Mesendoderm (in vitro differentiated cells): Measurements from ENCODE around the gene C9orf78.

Experiments used
- DNase-seq: peaks from one replicate; pipeline ENCODE4 v3.0.0; 2013
- H2AK5ac ChIP-seq: 2 replicates; pipeline ENCODE4 v1.6.1; 2013; ENCODE audit warnings: low read length, inconsistent platforms
- H2BK120ac ChIP-seq: 2 replicates; pipeline ENCODE4 v1.6.1; 2013; ENCODE audit warnings: low read depth, mild to moderate bottlenecking, low read length, moderate library complexity, mixed read lengths
- H2BK15ac ChIP-seq: replicated peaks from 2 replicates; pipeline ENCODE4 v1.6.1; 2013; ENCODE audit warnings: low read depth, mild to moderate bottlenecking, moderate library complexity
- H2BK5ac ChIP-seq: 2 replicates; pipeline ENCODE4 v1.6.1; 2013; ENCODE audit warnings: low read length, inconsistent platforms
- H3K18ac ChIP-seq: 2 replicates; pipeline ENCODE4 v1.6.1; 2013; ENCODE audit warnings: mild to moderate bottlenecking, low read length, mixed read lengths
- H3K23ac ChIP-seq: one replicate; pipeline ENCODE4 v1.6.1; 2013; ENCODE audit warnings: low read length
- H3K27ac ChIP-seq: 2 replicates; pipeline ENCODE4 v1.5.1; 2013; ENCODE audit warnings: low read depth, mild to moderate bottlenecking, inconsistent platforms, low read length, moderate library complexity
- H3K27me3 ChIP-seq: 2 replicates; pipeline ENCODE4 v1.6.1; 2013; ENCODE audit warnings: low read length, control low read depth, mild to moderate bottlenecking, inconsistent platforms; ENCODE audit not compliant: insufficient read depth, poor library complexity
- H3K36me3 ChIP-seq: 2 replicates; pipeline ENCODE4 v1.6.1; 2013; ENCODE audit warnings: low read length, inconsistent platforms; ENCODE audit not compliant: control insufficient read depth, insufficient read depth
- H3K4ac ChIP-seq: one replicate; pipeline ENCODE4 v1.6.1; 2013; ENCODE audit warnings: low read depth, mild to moderate bottlenecking, low read length, moderate library complexity
- H3K4me1 ChIP-seq: 2 replicates; pipeline ENCODE4 v1.6.1; 2013; ENCODE audit warnings: low read depth, low read length, inconsistent platforms; ENCODE audit not compliant: control insufficient read depth
- H3K4me2 ChIP-seq: 2 replicates; pipeline ENCODE4 v1.6.1; 2013; ENCODE audit warnings: low read length
- H3K4me3 ChIP-seq: 2 replicates; pipeline ENCODE4 v1.5.1; 2013; ENCODE audit warnings: mild to moderate bottlenecking, low read length
- H3K56ac ChIP-seq: one replicate; pipeline ENCODE4 v1.6.1; 2013; ENCODE audit warnings: low read length
- H3K79me1 ChIP-seq: 2 replicates; pipeline ENCODE4 v1.6.1; 2013; ENCODE audit warnings: low read length, inconsistent platforms
- H3K79me2 ChIP-seq: 2 replicates; pipeline ENCODE4 v1.6.1; 2013; ENCODE audit warnings: mild to moderate bottlenecking, low read length; ENCODE audit not compliant: control insufficient read depth, insufficient read depth
- H3K9ac ChIP-seq: 2 replicates; pipeline ENCODE4 v1.6.1; 2013; ENCODE audit warnings: low read length, inconsistent platforms
- H4K5ac ChIP-seq: one replicate; pipeline ENCODE4 v1.6.1; 2013; ENCODE audit warnings: low read length
- H4K8ac ChIP-seq: one replicate; pipeline ENCODE4 v1.6.1; 2013; ENCODE audit warnings: low read depth, mild to moderate bottlenecking, control low read depth, low read length, moderate library complexity
- WGBS: extraction: QIAGEN DNeasy Blood & Tissue Kit; methylation state at CpG from one replicate; pipeline ENCODE4 v1.1.7; 2013; ENCODE audit warnings: low lambda C conversion rate, missing lambda C conversion rate; ENCODE audit not compliant: insufficient coverage; ENCODE audit errors: extremely low coverage; 5-methylcytosine and 5-hydroxymethylcytosine counted together

The C9orf78 gene

GRCh38 chr9:129823542-129823934 lies 11.5 kb downstream of the C9orf78 start:
- Histone ChIP-seq H3K27ac (peak overlapping the region; percentile 79), H3K4me3 (peak overlapping the region; percentile 95), H2BK5ac (no peak overlapping the region), H3K4ac (peak overlapping the region; percentile 97), H3K18ac (peak overlapping the region; percentile 99), H3K4me1 (no peaks in the 10 kb centered on the region), H3K36me3 (peaks cover 9% of the 10 kb centered on the region), H2BK120ac (peak overlapping the region; percentile 86), H3K4me2 (no peak overlapping the region), H3K27me3 (no peaks in the 10 kb centered on the region), H3K79me2 (peaks cover 10% of the 10 kb centered on the region), H3K23ac (no peak overlapping the region), H2BK15ac (no peak overlapping the region), H2AK5ac (no peak overlapping the region), H3K56ac (peak overlapping the region; percentile 100), H3K9ac (peak overlapping the region; percentile 99), H4K8ac (peak overlapping the region; percentile 43), H4K5ac (no peak overlapping the region), H3K79me1 (peaks cover 7% of the 10 kb centered on the region)
- peak; percentile 13 for DNase-seq
- no CpG with 5 or more reads among the region's 15 CpGs for WGBS

- Histone ChIP-seq H3K56ac (peak overlapping the region; percentile 96), H4K5ac (no peak overlapping the region), H3K36me3 (peaks cover 12% of the 10 kb centered on the region), H3K18ac (peak overlapping the region; percentile 99), H3K27me3 (no peaks in the 10 kb centered on the region), H3K27ac (peak overlapping the region; percentile 53), H3K23ac (no peak overlapping the region), H3K4ac (peak overlapping the region; percentile 97), H4K8ac (no peak overlapping the region), H2BK5ac (no peak overlapping the region), H3K79me1 (peaks cover 7% of the 10 kb centered on the region), H2BK120ac (no peak overlapping the region), H2BK15ac (no peak overlapping the region), H3K9ac (peak overlapping the region; percentile 89), H3K4me2 (peak overlapping the region; percentile 92), H2AK5ac (no peak overlapping the region), H3K4me1 (no peaks in the 10 kb centered on the region), H3K4me3 (peak overlapping the region; percentile 82), H3K79me2 (peaks cover 10% of the 10 kb centered on the region)
- no CpG with 5 or more reads among the region's 26 CpGs for WGBS
- peak; percentile 77 for DNase-seq
Observed at GRCh38 chr9:129822898-129823541, 12.1 kb downstream of the C9orf78 start.

- Histone ChIP-seq H3K4ac (no peak overlapping the region), H3K79me1 (peaks cover 2% of the 10 kb centered on the region), H3K23ac (no peak overlapping the region), H3K56ac (no peak overlapping the region), H3K9ac (no peak overlapping the region), H4K5ac (no peak overlapping the region), H2BK5ac (no peak overlapping the region), H2AK5ac (no peak overlapping the region), H3K18ac (no peak overlapping the region), H3K4me1 (no peaks in the 10 kb centered on the region), H4K8ac (no peak overlapping the region), H3K4me2 (no peak overlapping the region), H3K4me3 (no peak overlapping the region), H2BK120ac (no peak overlapping the region), H3K79me2 (no peaks in the 10 kb centered on the region), H3K27me3 (no peaks in the 10 kb centered on the region), H3K27ac (no peak overlapping the region), H3K36me3 (peaks cover 17% of the 10 kb centered on the region), H2BK15ac (no peak overlapping the region)
- no peak for DNase-seq
- WGBS, result no CpG with 5 or more reads among the region's 14 CpGs
Observed at GRCh38 chr9:129816501-129817435, 18.3 kb downstream of the C9orf78 start.

GRCh38 chr9:129815278-129815677 lies 19.8 kb downstream of the C9orf78 start:
- no peaks in the 10 kb centered on the region for H3K27me3 ChIP-seq
- no peak overlapping the region for H2BK15ac ChIP-seq
- WGBS, result no CpG with 5 or more reads among the region's 11 CpGs
- H3K79me2 ChIP-seq, result no peaks in the 10 kb centered on the region
- no peak overlapping the region for H3K27ac ChIP-seq
- DNase-seq, result no peak
- no peak overlapping the region for H4K8ac ChIP-seq
- H3K4me3 ChIP-seq, result no peak overlapping the region
- H3K18ac ChIP-seq, result no peak overlapping the region
- H4K5ac ChIP-seq, result no peak overlapping the region
- no peak overlapping the region for H3K9ac ChIP-seq
- peaks cover 2% of the 10 kb centered on the region for H3K79me1 ChIP-seq
- H3K56ac ChIP-seq, result no peak overlapping the region
- no peak overlapping the region for H2BK120ac ChIP-seq
- H3K4me1 ChIP-seq, result no peaks in the 10 kb centered on the region
- H3K4me2 ChIP-seq, result no peak overlapping the region
- H3K36me3 ChIP-seq, result peaks cover 14% of the 10 kb centered on the region
- H3K4ac ChIP-seq, result no peak overlapping the region
- H3K23ac ChIP-seq, result no peak overlapping the region
- no peak overlapping the region for H2BK5ac ChIP-seq
- H2AK5ac ChIP-seq, result no peak overlapping the region

GRCh38 chr9:129814432-129815223 lies 20.4 kb downstream of the C9orf78 start:
- H3K56ac ChIP-seq, result no peak overlapping the region
- H3K27ac ChIP-seq, result no peak overlapping the region
- no peaks in the 10 kb centered on the region for H3K79me2 ChIP-seq
- H2BK120ac ChIP-seq, result no peak overlapping the region
- H3K27me3 ChIP-seq, result no peaks in the 10 kb centered on the region
- H2BK5ac ChIP-seq, result no peak overlapping the region
- peaks cover 2% of the 10 kb centered on the region for H3K79me1 ChIP-seq
- no peak overlapping the region for H3K4me3 ChIP-seq
- no peak overlapping the region for H3K4me2 ChIP-seq
- no peak for DNase-seq
- no peak overlapping the region for H3K18ac ChIP-seq
- H4K5ac ChIP-seq, result no peak overlapping the region
- H3K9ac ChIP-seq, result no peak overlapping the region
- H2BK15ac ChIP-seq, result no peak overlapping the region
- no peak overlapping the region for H3K23ac ChIP-seq
- no CpG with 5 or more reads among the region's 17 CpGs for WGBS
- no peaks in the 10 kb centered on the region for H3K4me1 ChIP-seq
- H3K4ac ChIP-seq, result no peak overlapping the region
- H4K8ac ChIP-seq, result no peak overlapping the region
- no peak overlapping the region for H2AK5ac ChIP-seq
- peaks cover 14% of the 10 kb centered on the region for H3K36me3 ChIP-seq
